GM18870 (cell line): ENCODE results near the gene KLHL42.
"Not testable (repeated sequence)": the region's sequence is repeated elsewhere in the genome, so short reads cannot be mapped to it uniquely, and the experiment has no call there.

Experiments
- ATAC-seq: cut with Tn5 transposase; IDR thresholded peaks from one replicate; pipeline ENCODE4 v1.9.1; 2021; ENCODE audit warnings: moderate library complexity; ENCODE audit not compliant: unreplicated experiment

The KLHL42 gene

GRCh38 chr12:27814851-27815591 lies 35.0 kb downstream of the KLHL42 start:
- ATAC-seq, result no peak

DNA sequence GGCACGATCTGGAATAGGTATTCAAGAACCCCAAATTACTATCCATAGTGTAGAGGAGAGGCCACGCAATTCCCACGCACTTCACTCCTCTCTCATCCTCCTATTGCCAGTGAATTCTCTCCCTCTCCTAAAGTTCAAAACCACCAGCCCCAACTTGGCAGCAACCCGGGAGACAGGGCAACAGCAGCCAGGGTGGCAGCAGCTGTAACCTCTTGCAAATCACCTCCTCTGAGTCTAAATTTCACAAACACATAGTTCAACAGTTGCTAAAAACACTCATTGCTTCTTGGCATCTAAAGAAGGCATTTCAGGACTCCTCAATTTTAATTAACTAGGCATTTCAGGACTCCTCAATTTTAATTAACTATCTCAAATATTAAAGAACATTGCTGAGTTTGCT lies 37.7 kb downstream of the KLHL42 start:
- ATAC-seq, result no peak

DNA sequence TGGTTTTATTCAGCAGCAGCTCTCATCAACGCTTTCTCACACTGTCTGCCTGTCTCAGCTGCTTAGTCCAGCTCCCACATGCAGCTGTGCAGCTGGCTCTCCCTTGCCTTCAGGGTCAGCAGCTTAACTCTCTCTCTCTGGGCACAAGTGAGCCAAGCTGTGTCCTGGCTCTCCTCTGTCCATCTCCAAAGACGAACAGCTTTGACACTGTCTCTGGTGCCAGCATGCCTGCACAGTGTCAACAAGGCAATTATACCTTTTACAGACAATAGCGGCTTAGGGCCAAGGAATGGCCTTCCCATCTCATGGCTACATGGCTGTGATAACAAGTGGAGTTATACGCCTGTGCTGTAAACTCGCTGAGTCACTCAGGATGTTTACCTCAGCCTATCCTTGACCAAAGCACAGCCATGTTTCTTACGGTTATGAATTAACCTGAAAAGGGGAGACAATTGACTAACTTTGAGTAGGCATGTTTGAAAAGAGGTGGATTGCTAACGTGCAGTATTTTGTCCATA lies 38.4 kb downstream of the KLHL42 start:
- ATAC-seq, result no peak

- no peak for ATAC-seq
Observed at GRCh38 chr12:27820564-27820963, 40.5 kb downstream of the KLHL42 start.

DNA sequence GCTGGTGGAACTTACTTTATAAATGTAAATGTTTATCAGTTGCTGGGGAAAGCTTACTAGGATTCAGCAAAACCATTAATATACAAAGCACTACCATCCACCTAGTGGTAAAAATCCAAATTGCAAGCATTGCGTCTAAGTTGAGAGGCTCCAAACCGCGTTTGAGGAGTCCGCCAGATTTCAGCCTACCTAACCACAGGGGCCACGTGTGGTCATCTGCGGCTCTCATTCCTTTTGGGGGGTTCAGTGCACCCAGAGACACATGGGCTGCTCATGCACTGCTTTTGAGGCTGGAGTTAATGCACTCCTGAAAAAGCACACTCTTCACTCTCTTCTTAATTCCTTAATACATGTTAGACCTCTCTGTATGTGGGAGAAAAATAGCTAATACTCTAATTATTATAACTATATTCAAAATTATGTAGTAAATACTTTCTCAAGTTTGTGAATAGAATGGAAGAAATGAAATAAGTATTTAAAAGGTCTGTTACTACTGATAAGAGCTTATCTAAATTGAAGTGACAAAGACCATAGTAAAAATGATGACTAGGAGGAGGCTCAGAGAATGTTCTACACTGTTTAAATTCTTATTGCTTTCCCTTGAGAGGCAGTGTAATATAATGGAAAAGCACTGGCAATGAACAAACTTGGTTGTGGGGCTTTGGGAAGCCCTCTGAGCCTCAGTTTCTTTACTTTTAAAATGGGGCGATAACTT lies 41.4 kb downstream of the KLHL42 start:
- ATAC-seq, result no peak

DNA sequence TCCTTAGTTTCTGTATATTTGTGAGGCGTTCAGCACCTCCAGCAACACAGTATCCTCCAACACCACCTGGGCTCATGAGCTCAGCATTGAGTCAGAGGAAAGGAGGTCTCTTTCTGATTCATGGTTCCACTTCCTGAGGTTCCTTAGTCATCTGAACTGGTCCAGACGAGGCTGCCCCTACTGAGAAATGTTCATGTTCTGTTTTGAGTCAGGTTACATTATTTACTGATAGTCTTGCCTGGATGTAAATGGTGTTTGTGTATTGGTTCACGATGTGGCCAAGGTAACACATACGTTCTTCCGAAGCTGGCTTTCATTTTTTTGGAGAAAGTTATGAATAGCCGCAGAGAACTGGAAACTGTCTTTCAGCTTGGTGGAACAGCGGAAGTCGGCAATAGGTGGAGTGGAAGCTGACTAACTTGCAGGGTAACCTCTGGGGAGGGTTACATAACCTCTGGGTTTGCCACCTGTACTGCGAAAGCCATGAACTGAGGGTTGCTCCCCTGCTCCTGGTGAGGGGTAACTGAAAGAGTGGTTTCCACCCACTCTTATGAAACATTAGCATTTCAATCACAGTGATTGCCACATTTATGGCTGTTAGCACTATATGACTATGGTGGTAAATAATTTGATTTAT lies 42.2 kb downstream of the KLHL42 start:
- peak; percentile 80 for ATAC-seq

- no peak for ATAC-seq
Observed at GRCh38 chr12:27823038-27823437, 43.0 kb downstream of the KLHL42 start.

DNA sequence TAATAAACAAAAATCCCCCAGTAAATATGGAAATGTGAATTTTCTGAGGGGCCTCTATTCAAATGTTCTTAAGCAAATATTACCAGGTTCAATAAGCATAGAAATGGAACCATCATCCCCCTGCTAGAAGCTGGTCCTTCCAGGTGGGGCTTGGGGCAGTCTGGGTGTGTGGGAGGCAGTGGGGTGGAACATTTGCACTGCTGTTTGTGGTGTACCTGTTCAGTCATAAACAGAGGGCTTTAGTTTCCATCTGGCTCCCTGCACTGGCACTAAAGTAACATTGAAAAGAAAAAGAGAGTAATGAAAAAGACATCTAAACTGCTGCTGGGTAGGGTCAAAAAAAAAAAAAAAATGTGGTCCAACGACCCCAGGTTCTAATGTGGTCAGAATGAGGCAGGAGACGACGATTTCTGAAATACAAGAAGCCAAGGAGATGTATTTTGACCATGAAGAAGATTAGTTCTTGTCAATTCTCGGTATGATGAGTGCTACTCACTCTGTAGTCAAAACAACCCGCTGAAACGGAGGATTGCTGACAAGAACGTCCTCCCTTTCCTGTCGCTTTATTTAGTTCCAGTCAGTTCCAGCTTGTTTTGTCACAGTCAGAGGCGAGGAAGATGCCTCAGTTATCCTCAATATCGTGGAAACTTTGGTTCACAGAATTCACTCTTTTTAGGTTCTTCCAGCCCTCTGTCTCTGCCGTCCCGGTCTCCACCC lies 44.3 kb downstream of the KLHL42 start:
- peak; percentile 55 for ATAC-seq

DNA sequence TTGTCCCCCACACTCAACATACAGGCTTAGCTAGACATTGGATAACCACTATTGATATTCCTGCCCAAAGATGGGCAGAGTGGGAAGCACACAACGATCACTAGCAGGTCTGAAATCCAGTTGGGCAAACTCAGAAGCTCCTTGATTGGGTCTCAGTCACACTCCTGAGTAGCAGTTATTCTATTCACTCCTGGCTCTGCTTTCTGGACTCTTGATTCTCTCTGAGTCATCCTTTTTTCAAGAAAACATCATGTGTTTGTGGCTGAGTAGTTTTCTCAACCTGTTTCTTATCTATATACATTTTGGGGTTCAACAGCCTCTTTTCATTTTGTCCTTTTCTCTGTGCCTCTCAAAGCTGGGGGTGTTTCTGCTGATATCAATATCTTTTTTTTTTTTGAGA lies 46.0 kb downstream of the KLHL42 start:
- ATAC-seq, result no peak

DNA sequence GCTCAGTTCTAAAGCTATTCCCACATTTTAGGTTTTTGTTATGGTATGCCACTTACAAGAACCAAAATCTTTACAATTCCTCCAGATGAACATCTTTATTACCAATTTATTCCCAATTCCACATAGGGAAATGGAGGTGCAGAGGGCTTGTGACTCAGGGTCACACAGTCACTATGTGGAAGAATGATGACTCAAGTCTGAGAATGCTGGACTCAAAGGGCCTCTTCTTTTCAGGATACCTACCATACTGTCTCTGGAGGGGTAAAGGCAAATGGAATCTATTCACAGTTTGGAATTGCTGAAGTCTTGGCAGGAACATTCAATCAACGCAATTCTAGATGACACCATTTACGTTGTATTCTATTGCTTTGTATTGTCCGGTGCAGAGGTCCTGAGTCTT lies 48.2 kb downstream of the KLHL42 start:
- ATAC-seq, result no peak

DNA sequence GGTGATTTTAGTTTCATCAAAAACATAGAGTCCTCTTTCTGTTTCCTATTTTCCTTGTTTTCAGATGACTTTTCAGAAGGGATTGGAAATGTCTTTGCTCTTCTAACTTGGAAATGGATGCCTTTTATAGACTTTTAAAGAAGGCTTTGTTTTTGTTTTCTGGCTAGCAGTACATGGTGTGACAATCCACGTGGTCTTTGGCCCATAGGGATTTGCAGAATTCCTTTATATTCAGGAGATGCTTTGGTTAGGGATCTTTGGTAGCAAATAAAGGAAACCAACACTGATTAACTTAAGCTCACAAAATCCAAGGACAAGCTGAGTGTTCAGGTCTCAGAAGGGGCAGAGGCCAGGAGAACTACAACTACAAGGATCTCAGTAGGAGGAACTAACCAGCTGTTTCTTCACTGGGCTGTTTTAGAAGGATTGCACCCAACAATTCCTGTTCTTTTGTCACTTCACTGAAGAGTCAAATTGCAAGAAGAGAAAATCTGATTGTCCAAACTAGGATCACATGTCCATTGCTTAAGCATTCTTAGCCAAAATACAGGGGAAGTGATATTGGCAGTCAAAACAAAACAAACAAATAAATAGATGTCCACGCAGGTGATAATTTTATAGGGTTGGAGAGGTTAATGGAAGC lies 58.6 kb downstream of the KLHL42 start:
- no peak for ATAC-seq

DNA sequence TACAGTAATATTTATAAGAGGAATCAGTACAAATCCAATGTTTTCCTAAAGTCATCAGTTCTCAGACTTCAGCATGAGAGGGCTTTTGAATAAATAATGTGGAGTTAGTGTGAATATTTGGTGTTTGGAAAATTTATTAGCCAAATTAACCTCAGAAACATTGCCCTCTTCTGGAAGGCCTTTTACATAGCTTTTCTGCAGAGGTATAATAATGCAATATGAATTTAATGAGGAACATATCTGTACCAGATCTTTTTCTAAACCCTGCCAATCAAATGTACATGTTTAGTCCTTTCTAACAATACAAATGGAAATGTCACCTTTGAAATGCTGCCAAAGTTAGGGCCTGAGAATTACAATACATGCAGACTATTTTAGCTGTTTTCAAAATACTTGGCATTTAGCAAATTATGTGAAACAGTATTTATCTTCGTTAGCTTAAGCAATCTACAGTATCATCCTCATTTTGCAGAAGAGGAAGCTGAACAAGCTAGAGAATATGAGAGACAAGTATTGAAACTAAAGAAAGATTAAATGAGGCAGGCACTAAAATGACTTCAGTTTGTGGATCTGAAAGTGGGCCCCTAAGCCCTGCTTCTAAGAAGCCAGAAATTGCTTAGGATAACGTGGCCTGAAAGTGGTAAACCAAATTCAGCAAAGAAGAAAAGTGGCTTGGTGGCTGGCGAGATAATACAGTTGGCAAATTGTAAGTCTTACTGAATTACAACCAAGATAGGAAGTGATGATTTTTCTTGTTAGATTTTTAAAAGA lies 60.4 kb downstream of the KLHL42 start:
- no peak for ATAC-seq

GRCh38 chr12:27841392-27841882 lies 61.4 kb downstream of the KLHL42 start:
- no peak for ATAC-seq

DNA sequence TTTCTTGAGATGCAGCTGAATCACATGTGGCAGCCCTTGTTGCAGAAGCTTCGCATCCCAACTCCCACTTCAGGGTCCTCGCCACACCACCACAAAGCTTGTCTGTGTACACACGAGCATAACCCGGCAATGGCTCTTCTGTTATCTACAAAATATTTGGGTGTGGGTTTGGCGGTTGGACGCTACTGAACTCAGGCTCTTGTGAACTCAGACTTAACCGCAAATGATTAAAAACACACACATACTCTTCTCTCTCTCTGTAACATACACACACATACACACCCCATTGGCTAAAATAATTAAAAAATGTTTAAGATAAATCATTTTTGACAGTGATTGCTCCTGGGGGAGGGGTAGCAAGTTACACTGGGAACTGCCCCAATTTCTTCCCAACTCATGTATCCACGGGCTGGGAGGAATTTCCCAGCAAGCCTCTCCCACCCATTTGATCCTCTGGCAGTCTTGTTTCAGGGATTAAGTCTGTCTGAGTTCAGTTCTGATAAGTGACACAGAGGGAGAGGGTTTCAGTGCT lies 63.7 kb downstream of the KLHL42 start:
- ATAC-seq, result no peak

DNA sequence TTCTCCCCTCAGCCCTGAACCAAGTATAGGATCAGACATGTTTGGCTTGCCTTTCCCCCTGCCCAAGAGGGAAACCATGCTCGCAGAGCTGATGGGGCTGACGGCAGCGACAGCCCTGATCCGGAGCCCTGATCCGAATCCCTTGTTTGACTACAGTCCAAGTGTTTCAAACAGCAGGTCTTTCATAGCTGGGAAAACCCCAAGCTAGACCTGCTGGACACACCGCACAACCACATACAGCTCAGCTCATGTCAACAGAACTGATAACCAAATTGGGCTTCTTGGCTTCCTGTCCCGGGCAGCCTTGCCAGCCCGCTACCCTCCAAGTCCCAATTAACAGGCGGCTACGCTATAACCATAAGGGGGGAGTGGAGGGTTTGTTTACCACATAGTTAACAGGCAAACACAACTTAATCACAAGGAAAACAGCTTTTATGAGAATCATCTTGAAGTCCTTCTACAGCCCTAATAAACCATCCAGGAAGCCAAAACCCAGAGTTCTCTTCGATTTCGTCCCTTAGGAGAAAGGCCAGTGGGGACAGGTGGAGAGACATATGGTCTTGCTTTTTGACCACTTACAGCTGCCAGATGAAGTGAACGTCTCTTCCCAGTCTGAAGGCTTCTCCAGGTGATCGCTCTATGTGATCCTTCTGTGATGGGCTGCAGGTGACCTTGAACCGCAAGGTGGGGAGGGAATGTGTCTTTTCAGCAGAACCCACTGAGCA lies 64.5 kb downstream of the KLHL42 start:
- ATAC-seq, result no peak

GRCh38 chr12:27845187-27845586 lies 65.2 kb downstream of the KLHL42 start:
- ATAC-seq, result no peak

DNA sequence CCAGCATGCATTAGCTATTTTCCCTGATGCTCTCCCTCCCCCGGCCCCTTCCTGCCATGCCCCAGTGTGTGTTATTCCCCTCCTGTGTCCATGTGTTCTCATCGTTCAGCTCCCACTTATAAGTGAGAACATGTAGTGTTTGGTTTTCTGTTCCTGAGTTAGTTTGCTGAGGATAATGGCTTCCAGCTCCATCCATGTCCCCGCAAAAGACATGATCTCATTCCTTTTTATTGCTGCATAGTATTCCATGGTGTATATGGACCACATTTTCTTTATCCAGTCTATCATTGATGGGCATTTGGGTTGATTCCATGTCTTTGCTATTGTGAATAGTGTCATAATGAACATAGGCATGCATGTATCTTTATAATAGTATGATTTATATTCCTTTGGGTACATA lies 65.7 kb downstream of the KLHL42 start:
- ATAC-seq, result not testable (repeated sequence)

- ATAC-seq, result not testable (repeated sequence)
Observed at GRCh38 chr12:27847293-27847692, 67.3 kb downstream of the KLHL42 start.

DNA sequence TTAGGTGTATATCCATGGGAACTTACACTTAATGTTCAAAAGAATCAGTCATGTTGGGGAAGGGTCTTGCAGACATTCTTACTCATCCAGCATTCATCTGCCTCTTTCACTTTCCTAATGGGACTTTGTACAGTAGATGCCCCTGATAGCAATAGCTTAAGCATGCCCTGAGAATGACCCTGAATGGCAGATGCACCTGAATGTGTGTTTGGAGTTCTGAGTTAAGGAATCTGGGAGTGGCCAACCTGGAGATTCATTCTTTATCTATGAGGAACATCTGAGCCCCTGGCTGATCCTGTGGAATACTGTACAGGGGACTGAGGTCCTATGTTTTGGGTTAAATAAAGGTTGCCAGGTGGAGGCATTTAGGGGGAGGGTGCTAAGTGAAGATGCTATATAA lies 71.3 kb downstream of the KLHL42 start:
- ATAC-seq, result no peak
